HCT116 (cell line): ENCODE measurements around the gene SPACDR.

ENCODE experiments used
- CBX3 ChIP-seq: IDR thresholded peaks from 2 replicates; pipeline ENCODE4 v1.6.1; 2012; ENCODE audit warnings: low read depth
- EZH2phosphoT487 ChIP-seq: fragments of 200-600 bp; IDR thresholded peaks from 2 replicates; pipeline ENCODE4 v1.6.1; 2018; ENCODE audit warnings: antibody characterized with exemption, borderline replicate concordance
- JUND ChIP-seq: IDR thresholded peaks from 2 replicates; pipeline ENCODE4 v1.6.1; 2012
- POLR2A ChIP-seq: IDR thresholded peaks from 2 replicates; pipeline ENCODE4 v1.7.0; 2011; ENCODE audit warnings: borderline replicate concordance; ENCODE audit not compliant: insufficient read depth, insufficient read length; ENCODE audit errors: extremely low read depth
- POLR2AphosphoS5 ChIP-seq: IDR thresholded peaks from 2 replicates; pipeline ENCODE4 v1.6.1; 2011; ENCODE audit warnings: mild to moderate bottlenecking, low read depth, low read length, moderate library complexity
- SIN3A ChIP-seq: IDR thresholded peaks from 2 replicates; pipeline ENCODE4 v1.6.1; 2012; ENCODE audit warnings: low read depth
- SP1 ChIP-seq: IDR thresholded peaks from 2 replicates; pipeline ENCODE4 v1.6.1; 2012; ENCODE audit warnings: low read depth
- TF ChIP-seq, protein P1 (sequence below): IDR thresholded peaks from 2 replicates; pipeline ENCODE4 v1.6.1; 2012; ENCODE audit warnings: low read depth
- TF ChIP-seq, protein P2 (sequence below), 3 experiments: fragments of 200-600 bp in 1 of 3; sonication (generic) in 1 of 3; IDR thresholded peaks in 2 of 3; conservative IDR thresholded peaks in 1 of 3; 2 replicates each; pipeline ENCODE4 v1.5.1; 2012 to 2017; ENCODE audit warnings: low read depth in 2 of 3, low read length in 2 of 3, antibody characterized with exemption in 1 of 3, borderline replicate concordance in 1 of 3, control low read depth in 1 of 3, mild to moderate bottlenecking in 1 of 3, mixed read lengths in 1 of 3, mixed run types in 1 of 3, moderate library complexity in 1 of 3; ENCODE audit not compliant: insufficient read depth in 1 of 3

DNA sequence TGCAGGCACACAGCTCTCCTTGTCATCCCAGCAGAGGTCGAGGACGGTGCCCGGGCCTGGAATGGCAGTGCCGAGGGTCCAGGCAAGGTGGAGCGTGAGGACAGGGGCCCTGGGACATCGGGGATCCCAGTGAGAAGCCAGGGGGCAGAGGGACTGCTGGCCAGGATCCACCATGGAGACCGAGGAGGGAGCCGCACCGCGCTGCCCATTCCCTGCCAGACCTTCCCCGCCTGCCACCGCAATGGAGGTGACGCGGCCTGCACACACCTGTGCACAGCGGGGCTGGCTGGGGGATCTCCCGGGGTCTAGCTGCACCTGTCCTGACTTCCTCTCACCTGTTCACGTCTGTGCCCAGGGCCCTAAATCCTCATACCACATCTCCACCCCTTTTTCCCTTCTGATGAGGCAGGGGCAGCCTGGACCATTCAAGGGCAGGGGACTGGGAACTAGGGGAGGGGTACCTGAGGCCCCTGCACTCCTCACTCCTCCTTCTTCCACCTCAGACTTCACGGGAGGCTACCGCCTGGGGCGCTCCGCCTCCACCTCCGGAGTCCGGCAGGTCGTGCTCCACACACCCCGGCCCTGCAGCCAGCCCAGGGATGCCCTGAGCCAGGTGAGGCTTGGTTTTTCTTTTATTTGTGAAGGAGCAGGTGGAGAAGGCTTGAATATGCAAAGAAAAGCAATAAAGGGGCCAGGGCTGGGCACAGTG, 26.6 kb upstream of the SPACDR start:
- TF ChIP-seq POLR2A, result no peak
- no peak for TF ChIP-seq CBX3
- TF ChIP-seq, protein P1, sequence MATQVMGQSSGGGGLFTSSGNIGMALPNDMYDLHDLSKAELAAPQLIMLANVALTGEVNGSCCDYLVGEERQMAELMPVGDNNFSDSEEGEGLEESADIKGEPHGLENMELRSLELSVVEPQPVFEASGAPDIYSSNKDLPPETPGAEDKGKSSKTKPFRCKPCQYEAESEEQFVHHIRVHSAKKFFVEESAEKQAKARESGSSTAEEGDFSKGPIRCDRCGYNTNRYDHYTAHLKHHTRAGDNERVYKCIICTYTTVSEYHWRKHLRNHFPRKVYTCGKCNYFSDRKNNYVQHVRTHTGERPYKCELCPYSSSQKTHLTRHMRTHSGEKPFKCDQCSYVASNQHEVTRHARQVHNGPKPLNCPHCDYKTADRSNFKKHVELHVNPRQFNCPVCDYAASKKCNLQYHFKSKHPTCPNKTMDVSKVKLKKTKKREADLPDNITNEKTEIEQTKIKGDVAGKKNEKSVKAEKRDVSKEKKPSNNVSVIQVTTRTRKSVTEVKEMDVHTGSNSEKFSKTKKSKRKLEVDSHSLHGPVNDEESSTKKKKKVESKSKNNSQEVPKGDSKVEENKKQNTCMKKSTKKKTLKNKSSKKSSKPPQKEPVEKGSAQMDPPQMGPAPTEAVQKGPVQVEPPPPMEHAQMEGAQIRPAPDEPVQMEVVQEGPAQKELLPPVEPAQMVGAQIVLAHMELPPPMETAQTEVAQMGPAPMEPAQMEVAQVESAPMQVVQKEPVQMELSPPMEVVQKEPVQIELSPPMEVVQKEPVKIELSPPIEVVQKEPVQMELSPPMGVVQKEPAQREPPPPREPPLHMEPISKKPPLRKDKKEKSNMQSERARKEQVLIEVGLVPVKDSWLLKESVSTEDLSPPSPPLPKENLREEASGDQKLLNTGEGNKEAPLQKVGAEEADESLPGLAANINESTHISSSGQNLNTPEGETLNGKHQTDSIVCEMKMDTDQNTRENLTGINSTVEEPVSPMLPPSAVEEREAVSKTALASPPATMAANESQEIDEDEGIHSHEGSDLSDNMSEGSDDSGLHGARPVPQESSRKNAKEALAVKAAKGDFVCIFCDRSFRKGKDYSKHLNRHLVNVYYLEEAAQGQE, result no peak
- TF ChIP-seq JUND, result no peak
- TF ChIP-seq, protein P2, sequence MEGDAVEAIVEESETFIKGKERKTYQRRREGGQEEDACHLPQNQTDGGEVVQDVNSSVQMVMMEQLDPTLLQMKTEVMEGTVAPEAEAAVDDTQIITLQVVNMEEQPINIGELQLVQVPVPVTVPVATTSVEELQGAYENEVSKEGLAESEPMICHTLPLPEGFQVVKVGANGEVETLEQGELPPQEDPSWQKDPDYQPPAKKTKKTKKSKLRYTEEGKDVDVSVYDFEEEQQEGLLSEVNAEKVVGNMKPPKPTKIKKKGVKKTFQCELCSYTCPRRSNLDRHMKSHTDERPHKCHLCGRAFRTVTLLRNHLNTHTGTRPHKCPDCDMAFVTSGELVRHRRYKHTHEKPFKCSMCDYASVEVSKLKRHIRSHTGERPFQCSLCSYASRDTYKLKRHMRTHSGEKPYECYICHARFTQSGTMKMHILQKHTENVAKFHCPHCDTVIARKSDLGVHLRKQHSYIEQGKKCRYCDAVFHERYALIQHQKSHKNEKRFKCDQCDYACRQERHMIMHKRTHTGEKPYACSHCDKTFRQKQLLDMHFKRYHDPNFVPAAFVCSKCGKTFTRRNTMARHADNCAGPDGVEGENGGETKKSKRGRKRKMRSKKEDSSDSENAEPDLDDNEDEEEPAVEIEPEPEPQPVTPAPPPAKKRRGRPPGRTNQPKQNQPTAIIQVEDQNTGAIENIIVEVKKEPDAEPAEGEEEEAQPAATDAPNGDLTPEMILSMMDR (IDR thresholded peaks at IDR 0.05 in 2 of 3, conservative IDR thresholded peaks at IDR 0.05 in 1 of 3; ENCODE audit: borderline replicate concordance in 1 of 3, insufficient read depth in 1 of 3, low read depth in 2 of 3, low read length in 2 of 3), result no peak
- TF ChIP-seq EZH2phosphoT487, result no peak
- no peak for TF ChIP-seq SP1
- TF ChIP-seq SIN3A, result no peak
- no peak for TF ChIP-seq POLR2AphosphoS5
